Neural cell (in vitro differentiated cells): ENCODE data around the gene IL1RL2. TPM values are rescaled to one million over a fixed set of nuclear protein-coding genes. Genes with fewer than 3 reads are reported as not detected.

Experiments
- H2AFZ ChIP-seq: fragments of 200-600, 300-800 bp; sonication (generic), shearing (Covaris generic); 2 replicates; pipeline ENCODE4 v1.6.0; 2014; ENCODE audit warnings: low read depth, mild to moderate bottlenecking, antibody characterized with exemption, low read length, moderate library complexity
- H3F3A ChIP-seq: fragments of 200-600 bp; shearing (Covaris generic); 2 replicates; pipeline ENCODE4 v1.6.1; 2016; ENCODE audit warnings: mild to moderate bottlenecking, moderate library complexity, mixed read lengths, antibody characterized with exemption, low read length; ENCODE audit not compliant: insufficient read depth, poor library complexity, severe bottlenecking
- H3K27ac ChIP-seq: fragments of 200-600, 300-800 bp; sonication (generic), shearing (Covaris generic); 2 replicates; pipeline ENCODE4 v1.5.1; 2014; ENCODE audit warnings: mild to moderate bottlenecking, low read length, moderate library complexity
- H3K27me3 ChIP-seq: fragments of 300-800, 200-600 bp; sonication (generic), shearing (Covaris generic); 2 replicates; pipeline ENCODE4 v1.6.0; 2014; ENCODE audit warnings: mild to moderate bottlenecking, low read depth, low read length, moderate library complexity; ENCODE audit not compliant: insufficient read depth
- H3K36me3 ChIP-seq: fragments of 300-800, 200-600 bp; sonication (generic), shearing (Covaris generic); 2 replicates; pipeline ENCODE4 v1.5.1; 2014; ENCODE audit warnings: mild to moderate bottlenecking, antibody characterized with exemption, low read length, moderate library complexity; ENCODE audit not compliant: insufficient read depth
- H3K4me2 ChIP-seq: fragments of 300-800, 200-600 bp; sonication (generic), shearing (Covaris generic); 2 replicates; pipeline ENCODE4 v1.6.0; 2014; ENCODE audit warnings: mild to moderate bottlenecking, low read length
- H3K4me3 ChIP-seq: fragments of 300-800, 200-600 bp; sonication (generic), shearing (Covaris generic); 2 replicates; pipeline ENCODE4 v1.5.1; 2014; ENCODE audit warnings: mild to moderate bottlenecking, low read length, moderate library complexity
- H3K79me2 ChIP-seq: fragments of 200-600 bp; shearing (Covaris generic); replicated peaks from 2 replicates; pipeline ENCODE4 v1.6.0; 2014; ENCODE audit warnings: mild to moderate bottlenecking, low read length, moderate library complexity; ENCODE audit not compliant: insufficient read depth
- H3K9ac ChIP-seq: fragments of 300-800, 200-600 bp; sonication (generic), shearing (Covaris generic); 2 replicates; pipeline ENCODE4 v1.6.1; 2016; ENCODE audit warnings: mild to moderate bottlenecking, low read length, mixed read lengths
- H3K9me2 ChIP-seq: fragments of 200-600 bp; shearing (Covaris generic); 2 replicates; pipeline ENCODE4 v1.6.1; 2016; ENCODE audit warnings: mild to moderate bottlenecking, low read length, mixed read lengths; ENCODE audit not compliant: insufficient read depth
- H3K9me3 ChIP-seq: fragments of 200-600, 300-800 bp; sonication (generic), shearing (Covaris generic); 2 replicates; pipeline ENCODE4 v1.6.1; 2016; ENCODE audit warnings: mild to moderate bottlenecking, mixed run types, low read length, moderate library complexity, mixed read lengths
- H4K20me1 ChIP-seq: fragments of 200-600 bp; shearing (Covaris generic); 2 replicates; pipeline ENCODE4 v1.6.1; 2016; ENCODE audit warnings: mild to moderate bottlenecking, mixed run types; ENCODE audit not compliant: insufficient read depth
- EP300 ChIP-seq: fragments of 450-650 bp; conservative IDR thresholded peaks from 2 replicates; pipeline ENCODE4 v1.6.1; 2014; ENCODE audit warnings: antibody characterized with exemption, mild to moderate bottlenecking, moderate library complexity; ENCODE audit not compliant: poor library complexity, severe bottlenecking
- EZH2 ChIP-seq: fragments of 200-600, 300-800 bp; shearing (Covaris generic), sonication (generic); IDR thresholded peaks from 2 replicates; pipeline ENCODE4 v1.6.1; 2014; ENCODE audit warnings: antibody characterized with exemption, low read length, borderline replicate concordance, mild to moderate bottlenecking; ENCODE audit not compliant: insufficient read depth, poor library complexity, severe bottlenecking
- MXI1 ChIP-seq: fragments of 450-650 bp; conservative IDR thresholded peaks from 2 replicates; pipeline ENCODE4 v1.6.1; 2014; ENCODE audit warnings: antibody characterized with exemption, mild to moderate bottlenecking; ENCODE audit not compliant: poor library complexity, severe bottlenecking
- POLR2AphosphoS5 ChIP-seq: IDR thresholded peaks from 2 replicates; pipeline ENCODE4 v1.6.1; 2012
- RAD21 ChIP-seq: fragments of 450-650 bp; conservative IDR thresholded peaks from 2 replicates; pipeline ENCODE4 v1.6.1; 2014; ENCODE audit warnings: antibody characterized with exemption, mild to moderate bottlenecking, moderate library complexity
- SMC3 ChIP-seq: fragments of 450-650 bp; conservative IDR thresholded peaks from 2 replicates; pipeline ENCODE4 v1.6.1; 2014; ENCODE audit warnings: antibody characterized with exemption, mild to moderate bottlenecking, moderate library complexity; ENCODE audit not compliant: poor library complexity
- TAF1 ChIP-seq: IDR thresholded peaks from 2 replicates; pipeline ENCODE4 v1.6.1; 2012; ENCODE audit warnings: low read depth
- polyA minus RNA-seq: library from RNA; depleted of rRNA, polyadenylated mRNA; stranded (reverse); fragments of >200 nt; gene quantifications from 2 replicates; pipeline ENCODE4 v1.2.3, GENCODE V29; 2014
- polyA plus RNA-seq: library from polyadenylated mRNA; depleted of rRNA; stranded (reverse); fragments of >200 nt; gene quantifications from 2 replicates; pipeline ENCODE4 v1.2.3, GENCODE V29; 2014
- TF ChIP-seq, protein P1 (sequence below): fragments of 450-650 bp; IDR thresholded peaks from 2 replicates; pipeline ENCODE4 v1.5.1; 2014; ENCODE audit warnings: antibody characterized with exemption, mild to moderate bottlenecking, moderate library complexity; ENCODE audit not compliant: poor library complexity, severe bottlenecking
- TF ChIP-seq, protein P2 (sequence below): IDR thresholded peaks from 2 replicates; pipeline ENCODE4 v1.6.1; 2012; ENCODE audit warnings: borderline replicate concordance

IL1RL2 gene
- not detected in 2 replicates for polyA plus RNA-seq
- polyA minus RNA-seq, result not detected in 2 replicates

DNA sequence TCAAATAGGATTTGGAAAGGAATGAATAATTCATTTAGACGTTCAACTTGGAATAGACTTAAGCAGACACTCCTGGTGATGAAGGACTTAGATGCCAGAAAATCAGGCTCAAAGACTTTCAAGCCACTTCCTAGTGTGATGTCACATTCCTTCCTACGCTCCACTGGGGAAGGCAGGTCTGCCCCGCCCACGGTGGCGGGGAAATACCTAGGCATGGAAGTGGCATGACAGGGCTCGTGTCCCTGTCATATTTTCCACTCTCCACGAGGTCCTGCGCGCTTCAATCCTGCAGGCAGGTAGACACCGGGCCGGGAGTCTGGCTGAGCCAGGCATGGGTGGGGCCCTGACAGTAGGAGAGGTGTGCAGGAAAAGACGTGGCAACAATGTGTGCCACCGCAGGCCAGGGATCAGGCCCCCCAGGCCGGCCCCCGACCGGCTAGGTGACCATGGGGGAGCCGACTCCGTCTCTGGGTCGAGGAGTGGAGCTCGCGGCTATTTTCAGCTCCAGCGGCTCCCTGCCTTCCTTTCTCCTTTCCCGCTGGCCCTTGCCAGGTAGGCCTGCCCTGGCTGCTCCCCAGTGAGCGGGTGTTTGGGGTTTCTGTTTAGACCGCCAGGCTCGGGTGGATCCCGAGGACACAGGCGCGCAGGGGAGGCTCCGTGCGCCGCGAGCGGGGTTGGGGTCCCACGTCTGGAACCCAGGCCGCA lies at the start of gene IL1RL2:
TSS of gene IL1RL2 (plus strand) at position 233 of the 705 bp plus-strand sequence. CDS start 845 bp downstream, outside the sequence.
- Histone ChIP-seq H3F3A (no peaks in the 10 kb centered on the region), H3K79me2 (no peaks in the 10 kb centered on the region), H4K20me1 (no peaks in the 10 kb centered on the region), H2AFZ (no peak within 1 kb of the TSS), H3K4me3 (peak within 1 kb of the TSS; percentile 51), H3K36me3 (no peaks in the 10 kb centered on the region), H3K4me2 (no peak within 1 kb of the TSS), H3K9ac (no peak within 1 kb of the TSS), H3K27ac (no peak within 1 kb of the TSS), H3K27me3 (peaks cover 11% of the 10 kb centered on the region), H3K9me3 (no peaks in the 10 kb centered on the region), H3K9me2 (no peaks in the 10 kb centered on the region)
- no peak for TF ChIP-seq SMC3
- no peak for TF ChIP-seq RAD21
- TF ChIP-seq MXI1, result no peak
- TF ChIP-seq EP300, result no peak
- TF ChIP-seq POLR2AphosphoS5, result no peak

DNA sequence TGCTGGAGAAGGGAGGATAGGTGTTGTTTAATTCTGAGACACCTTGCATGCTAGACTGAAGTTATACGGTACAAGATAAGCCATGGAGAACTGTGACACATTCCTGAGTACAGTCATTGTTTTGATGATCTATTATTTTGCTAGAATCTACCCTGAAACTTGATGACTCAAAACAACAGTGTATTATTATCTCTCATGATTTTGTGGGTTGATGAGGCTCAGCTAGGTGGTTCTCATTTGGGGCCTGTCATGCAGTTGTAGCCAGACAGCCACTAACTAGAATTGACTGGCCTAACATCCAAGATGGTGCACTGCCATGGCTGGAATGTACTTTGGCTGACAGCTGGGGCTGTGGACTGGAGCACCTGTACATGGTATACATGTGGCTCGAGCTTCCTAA lies 49.7 kb upstream of the IL1RL2 start:
- no peak overlapping the region for H3K4me3 ChIP-seq
- no peaks in the 10 kb centered on the region for H3K79me2 ChIP-seq
- no peaks in the 10 kb centered on the region for H3K9me3 ChIP-seq
- no peak overlapping the region for H3K27ac ChIP-seq
- no peak overlapping the region for H2AFZ ChIP-seq
- no peaks in the 10 kb centered on the region for H4K20me1 ChIP-seq
- H3K9me2 ChIP-seq, result no peaks in the 10 kb centered on the region
- no peaks in the 10 kb centered on the region for H3K36me3 ChIP-seq
- no peak overlapping the region for H3K4me2 ChIP-seq
- TF ChIP-seq TAF1 (no peak), SMC3 (no peak)
- TF ChIP-seq, protein P1, sequence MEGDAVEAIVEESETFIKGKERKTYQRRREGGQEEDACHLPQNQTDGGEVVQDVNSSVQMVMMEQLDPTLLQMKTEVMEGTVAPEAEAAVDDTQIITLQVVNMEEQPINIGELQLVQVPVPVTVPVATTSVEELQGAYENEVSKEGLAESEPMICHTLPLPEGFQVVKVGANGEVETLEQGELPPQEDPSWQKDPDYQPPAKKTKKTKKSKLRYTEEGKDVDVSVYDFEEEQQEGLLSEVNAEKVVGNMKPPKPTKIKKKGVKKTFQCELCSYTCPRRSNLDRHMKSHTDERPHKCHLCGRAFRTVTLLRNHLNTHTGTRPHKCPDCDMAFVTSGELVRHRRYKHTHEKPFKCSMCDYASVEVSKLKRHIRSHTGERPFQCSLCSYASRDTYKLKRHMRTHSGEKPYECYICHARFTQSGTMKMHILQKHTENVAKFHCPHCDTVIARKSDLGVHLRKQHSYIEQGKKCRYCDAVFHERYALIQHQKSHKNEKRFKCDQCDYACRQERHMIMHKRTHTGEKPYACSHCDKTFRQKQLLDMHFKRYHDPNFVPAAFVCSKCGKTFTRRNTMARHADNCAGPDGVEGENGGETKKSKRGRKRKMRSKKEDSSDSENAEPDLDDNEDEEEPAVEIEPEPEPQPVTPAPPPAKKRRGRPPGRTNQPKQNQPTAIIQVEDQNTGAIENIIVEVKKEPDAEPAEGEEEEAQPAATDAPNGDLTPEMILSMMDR, result no peak
- no peaks in the 10 kb centered on the region for H3F3A ChIP-seq
- no peak overlapping the region for H3K9ac ChIP-seq
- H3K27me3 ChIP-seq, result peaks cover 14% of the 10 kb centered on the region

DNA sequence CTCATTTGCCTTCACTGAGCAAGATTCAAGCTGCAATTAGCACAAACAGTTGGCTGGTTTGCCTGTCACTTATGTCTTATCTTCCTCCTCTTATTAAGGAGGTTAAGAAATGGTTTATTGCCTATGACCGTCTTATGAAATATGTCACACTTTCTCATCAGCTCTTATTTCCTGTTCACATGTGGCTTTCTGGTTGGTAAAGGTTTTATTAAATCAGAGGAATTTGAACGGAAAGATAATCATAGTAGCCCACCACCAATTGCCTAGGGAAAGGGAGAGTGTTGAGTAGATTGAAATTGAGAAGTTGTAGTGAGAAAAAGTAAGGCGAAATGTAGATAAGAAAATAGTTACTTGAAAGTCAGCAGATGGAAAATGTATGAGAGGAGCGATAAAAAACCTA lies 48.5 kb upstream of the IL1RL2 start:
- Histone ChIP-seq H3K36me3 (no peaks in the 10 kb centered on the region), H3K4me2 (no peak overlapping the region)

More for the DNA sequence above, 48.5 kb upstream of the IL1RL2 start:
- no peak overlapping the region for H3K4me3 ChIP-seq
- peaks cover 23% of the 10 kb centered on the region for H3K27me3 ChIP-seq
- no peaks in the 10 kb centered on the region for H3K9me3 ChIP-seq
- no peaks in the 10 kb centered on the region for H3K79me2 ChIP-seq
- TF ChIP-seq, protein P2, sequence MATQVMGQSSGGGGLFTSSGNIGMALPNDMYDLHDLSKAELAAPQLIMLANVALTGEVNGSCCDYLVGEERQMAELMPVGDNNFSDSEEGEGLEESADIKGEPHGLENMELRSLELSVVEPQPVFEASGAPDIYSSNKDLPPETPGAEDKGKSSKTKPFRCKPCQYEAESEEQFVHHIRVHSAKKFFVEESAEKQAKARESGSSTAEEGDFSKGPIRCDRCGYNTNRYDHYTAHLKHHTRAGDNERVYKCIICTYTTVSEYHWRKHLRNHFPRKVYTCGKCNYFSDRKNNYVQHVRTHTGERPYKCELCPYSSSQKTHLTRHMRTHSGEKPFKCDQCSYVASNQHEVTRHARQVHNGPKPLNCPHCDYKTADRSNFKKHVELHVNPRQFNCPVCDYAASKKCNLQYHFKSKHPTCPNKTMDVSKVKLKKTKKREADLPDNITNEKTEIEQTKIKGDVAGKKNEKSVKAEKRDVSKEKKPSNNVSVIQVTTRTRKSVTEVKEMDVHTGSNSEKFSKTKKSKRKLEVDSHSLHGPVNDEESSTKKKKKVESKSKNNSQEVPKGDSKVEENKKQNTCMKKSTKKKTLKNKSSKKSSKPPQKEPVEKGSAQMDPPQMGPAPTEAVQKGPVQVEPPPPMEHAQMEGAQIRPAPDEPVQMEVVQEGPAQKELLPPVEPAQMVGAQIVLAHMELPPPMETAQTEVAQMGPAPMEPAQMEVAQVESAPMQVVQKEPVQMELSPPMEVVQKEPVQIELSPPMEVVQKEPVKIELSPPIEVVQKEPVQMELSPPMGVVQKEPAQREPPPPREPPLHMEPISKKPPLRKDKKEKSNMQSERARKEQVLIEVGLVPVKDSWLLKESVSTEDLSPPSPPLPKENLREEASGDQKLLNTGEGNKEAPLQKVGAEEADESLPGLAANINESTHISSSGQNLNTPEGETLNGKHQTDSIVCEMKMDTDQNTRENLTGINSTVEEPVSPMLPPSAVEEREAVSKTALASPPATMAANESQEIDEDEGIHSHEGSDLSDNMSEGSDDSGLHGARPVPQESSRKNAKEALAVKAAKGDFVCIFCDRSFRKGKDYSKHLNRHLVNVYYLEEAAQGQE, result no peak
- TF ChIP-seq RAD21 (no peak), EZH2 (no peak), SMC3 (no peak)
- H3F3A ChIP-seq, result no peaks in the 10 kb centered on the region
- H3K27ac ChIP-seq, result no peak overlapping the region
- no peaks in the 10 kb centered on the region for H4K20me1 ChIP-seq
- H3K9ac ChIP-seq, result no peak overlapping the region
- H3K9me2 ChIP-seq, result no peaks in the 10 kb centered on the region
- no peak overlapping the region for H2AFZ ChIP-seq
